ENCODE data around the gene EXOC7.

The EXOC7 gene

DNA sequence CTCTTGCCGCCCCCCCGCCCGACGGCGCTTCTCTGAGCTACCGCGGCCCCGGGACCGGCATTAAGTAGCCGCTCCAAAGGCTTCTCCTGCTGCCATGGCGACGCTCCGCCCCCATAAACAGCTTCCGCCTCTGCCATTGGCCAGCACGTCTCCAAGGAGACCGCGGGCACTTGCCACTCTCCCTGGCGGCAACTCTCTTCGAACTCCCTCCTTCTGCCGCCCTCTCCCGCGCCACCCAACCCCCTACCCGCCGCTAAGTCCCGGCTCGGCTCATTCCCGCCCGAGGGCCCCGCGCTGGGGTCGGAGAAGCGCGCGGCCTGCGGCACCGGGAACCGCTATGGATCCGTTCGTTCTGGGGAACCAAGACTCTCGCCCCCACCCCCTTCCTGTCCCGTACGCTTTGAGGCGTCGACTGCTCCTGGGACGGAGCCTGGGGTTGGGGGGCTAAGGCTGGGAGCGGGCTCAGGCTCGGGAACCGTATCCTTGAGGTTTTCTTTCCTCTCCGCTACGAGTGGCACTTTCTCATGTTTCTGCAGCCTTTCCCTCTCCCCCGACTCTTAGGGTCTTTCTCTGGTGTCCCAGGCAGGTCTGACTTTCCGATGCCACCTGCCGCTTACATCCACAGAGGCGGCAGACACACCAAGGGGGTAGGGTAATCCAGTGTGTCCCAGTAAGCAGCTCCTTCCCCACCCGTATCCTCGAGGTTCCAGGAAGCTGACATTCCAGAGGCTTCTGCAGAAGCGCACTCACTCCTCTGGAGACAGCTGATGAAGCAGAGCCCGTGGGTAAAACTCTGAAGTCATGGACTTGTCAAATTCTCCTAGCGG is 37.8 kb upstream of the EXOC7 start, which contains the start of gene FOXJ1:
Gene FOXJ1, minus strand, starts transcription at position 34 of the 827 bp plus-strand sequence. CDS start 850 bp downstream, outside the sequence.
- H3K36me3 ChIP-seq (replicated peaks): no peaks in the 10 kb centered on the region; the same call in 1 of the 2 replicates
- DNase-seq (ENCODE audit: low spot score in 2 of 2): peak; percentile 94 to 96
- H3K27me3 ChIP-seq (ENCODE audit: low read depth): no peaks in the 10 kb centered on the region
- in situ Hi-C loops (cut with MboI; ENCODE audit: low sequenced_read_pairs): no loop called here
- H3K4me3 ChIP-seq: peak within 1 kb of the TSS; percentile 39
- H3K4me1 ChIP-seq: peaks cover 9% of the 10 kb centered on the region
- H3K9me3 ChIP-seq: no peaks in the 10 kb centered on the region

DNA sequence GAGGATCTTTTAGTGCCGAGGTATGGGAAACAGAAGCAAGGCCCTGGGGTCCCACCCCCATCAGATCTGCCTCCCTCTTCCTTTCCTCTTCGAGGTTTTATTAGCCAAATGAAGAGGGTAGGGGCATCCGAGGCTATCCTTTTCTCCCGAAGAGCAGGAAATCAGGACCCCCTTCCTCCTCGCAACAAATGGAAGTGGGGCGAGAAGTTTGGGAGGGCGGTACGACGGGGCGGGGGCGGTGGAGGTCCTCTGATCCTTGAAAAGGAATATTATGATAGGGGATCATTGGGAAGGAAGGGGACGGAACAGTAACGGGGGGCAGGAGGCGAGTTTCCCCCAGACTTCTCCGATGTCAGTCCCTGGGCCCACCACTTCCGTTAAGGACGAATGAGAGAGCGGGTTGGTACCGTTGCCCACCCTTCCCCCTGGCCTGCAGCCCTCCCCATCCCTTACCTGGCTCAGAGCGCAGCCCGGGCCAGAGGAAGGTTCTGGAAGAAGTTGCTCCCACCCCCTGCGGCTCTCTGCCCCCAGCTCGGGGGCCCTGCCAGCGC is 37.1 kb upstream of the EXOC7 start:
- in situ Hi-C loops (cut with MboI; ENCODE audit: low sequenced_read_pairs): no loop called here
- peak overlapping the region; percentile 39; the same call in 1 of the 2 replicates for H3K4me3 ChIP-seq
- H3K27me3 ChIP-seq (ENCODE audit: low read depth): no peaks in the 10 kb centered on the region

DNA sequence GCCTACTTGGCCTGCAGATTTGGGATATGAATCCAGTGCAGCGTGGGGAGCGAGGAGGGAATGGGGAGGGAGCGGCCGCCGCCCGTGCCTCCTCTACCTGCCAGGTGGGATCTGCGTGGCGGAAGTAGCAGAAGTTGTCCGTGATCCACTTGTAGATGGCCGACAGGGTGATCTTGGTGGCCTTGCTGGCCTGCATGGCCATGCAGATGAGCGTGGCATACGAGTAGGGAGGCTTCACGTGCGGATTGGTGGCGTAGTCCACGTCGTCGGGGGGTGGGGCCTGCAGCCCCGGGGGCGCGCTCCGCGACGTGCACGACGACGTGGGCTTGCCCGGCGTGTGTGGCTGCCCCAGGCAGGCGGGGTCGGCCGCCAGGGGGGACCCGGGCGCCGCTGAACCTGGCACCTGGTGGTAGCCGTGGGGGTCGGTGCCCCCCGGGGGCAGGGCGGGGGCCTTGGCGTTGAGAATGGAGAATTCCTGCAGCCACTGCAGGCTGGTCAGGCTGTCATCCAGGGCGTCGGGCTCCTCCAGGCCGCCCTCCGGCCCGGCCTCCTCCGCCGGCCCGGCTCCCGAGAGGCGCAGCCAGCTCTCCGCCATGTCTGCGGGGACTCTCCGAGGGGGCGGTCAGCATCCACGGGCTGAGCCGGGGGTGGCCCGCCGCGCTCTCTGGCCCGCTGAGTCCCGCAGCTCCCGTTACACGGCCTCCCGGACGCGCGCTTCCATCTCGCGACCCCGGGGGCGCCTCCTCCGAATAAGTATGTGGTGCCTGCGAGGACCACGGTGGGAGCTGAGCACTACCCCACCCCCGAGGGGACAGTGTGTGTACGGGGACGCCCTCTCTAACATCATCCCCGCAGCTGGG is 36.4 kb upstream of the EXOC7 start:
- H3K27me3 ChIP-seq (ENCODE audit: low read depth): no peaks in the 10 kb centered on the region
- in situ Hi-C loops (cut with MboI; ENCODE audit: low sequenced_read_pairs): no loop called here

More for the DNA sequence above, 37.1 kb upstream of the EXOC7 start:
- H3K4me1 ChIP-seq: peaks cover 9% of the 10 kb centered on the region
- no peak for DNase-seq (ENCODE audit: low spot score in 2 of 2)
- H3K36me3 ChIP-seq (replicated peaks): no peaks in the 10 kb centered on the region
- H3K9me3 ChIP-seq: no peaks in the 10 kb centered on the region

DNA sequence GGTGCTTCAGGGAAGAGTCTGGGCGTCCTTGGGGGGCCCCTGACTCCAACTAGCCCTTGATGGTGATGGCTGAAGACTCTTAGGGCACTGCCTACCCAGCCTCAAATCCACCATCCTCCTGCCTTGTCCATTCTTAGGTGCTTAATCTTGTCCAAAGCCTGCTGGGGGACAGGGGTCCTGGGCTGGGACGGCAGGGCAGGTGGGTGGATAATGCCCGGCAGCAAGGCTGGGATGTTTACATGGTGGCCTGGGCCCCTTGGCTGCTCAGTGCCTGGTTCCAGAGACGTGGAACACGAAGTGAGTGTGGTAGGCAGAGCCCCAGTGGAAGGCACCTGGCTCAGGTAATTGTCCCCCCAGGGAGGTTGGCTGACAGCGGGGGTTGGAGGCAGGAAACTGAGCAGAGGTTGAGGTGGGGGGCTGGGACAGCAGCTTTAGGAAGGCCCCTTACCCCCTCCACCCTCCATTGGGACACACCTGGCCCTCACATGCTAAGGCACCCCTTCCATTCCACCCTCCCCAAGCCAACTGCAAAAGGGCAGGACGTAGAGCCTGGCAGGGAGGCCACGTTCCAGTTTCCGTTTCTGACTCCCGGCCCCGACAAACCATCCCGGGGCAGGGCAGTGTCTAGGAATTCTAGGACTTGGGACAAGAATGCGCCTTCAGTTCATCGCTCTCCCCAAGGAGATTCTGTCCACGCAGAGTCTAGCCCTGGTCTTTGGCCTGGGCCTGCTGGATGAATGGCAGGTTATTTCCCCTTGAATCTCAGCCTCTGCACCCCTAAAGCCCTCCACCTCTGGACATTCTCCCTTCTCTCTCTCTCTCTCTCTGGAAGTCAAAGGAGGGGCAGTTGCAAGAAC is 35.5 kb upstream of the EXOC7 start:
- in situ Hi-C loops (cut with MboI; ENCODE audit: low sequenced_read_pairs): no loop called here
- Histone ChIP-seq H3K27me3 (ENCODE audit: low read depth) (no peaks in the 10 kb centered on the region), H3K4me3 (no peak overlapping the region), H3K9me3 (no peaks in the 10 kb centered on the region), H3K4me1 (peaks cover 19% of the 10 kb centered on the region), H3K36me3 (replicated peaks) (no peaks in the 10 kb centered on the region)
- no peak for DNase-seq (ENCODE audit: low spot score in 2 of 2)

More for the DNA sequence above, 36.4 kb upstream of the EXOC7 start:
- Histone ChIP-seq H3K4me1 (peaks cover 15% of the 10 kb centered on the region), H3K4me3 (no peak overlapping the region), H3K9me3 (no peaks in the 10 kb centered on the region), H3K36me3 (replicated peaks) (no peaks in the 10 kb centered on the region)
- DNase-seq (ENCODE audit: low spot score in 2 of 2): no peak

DNA sequence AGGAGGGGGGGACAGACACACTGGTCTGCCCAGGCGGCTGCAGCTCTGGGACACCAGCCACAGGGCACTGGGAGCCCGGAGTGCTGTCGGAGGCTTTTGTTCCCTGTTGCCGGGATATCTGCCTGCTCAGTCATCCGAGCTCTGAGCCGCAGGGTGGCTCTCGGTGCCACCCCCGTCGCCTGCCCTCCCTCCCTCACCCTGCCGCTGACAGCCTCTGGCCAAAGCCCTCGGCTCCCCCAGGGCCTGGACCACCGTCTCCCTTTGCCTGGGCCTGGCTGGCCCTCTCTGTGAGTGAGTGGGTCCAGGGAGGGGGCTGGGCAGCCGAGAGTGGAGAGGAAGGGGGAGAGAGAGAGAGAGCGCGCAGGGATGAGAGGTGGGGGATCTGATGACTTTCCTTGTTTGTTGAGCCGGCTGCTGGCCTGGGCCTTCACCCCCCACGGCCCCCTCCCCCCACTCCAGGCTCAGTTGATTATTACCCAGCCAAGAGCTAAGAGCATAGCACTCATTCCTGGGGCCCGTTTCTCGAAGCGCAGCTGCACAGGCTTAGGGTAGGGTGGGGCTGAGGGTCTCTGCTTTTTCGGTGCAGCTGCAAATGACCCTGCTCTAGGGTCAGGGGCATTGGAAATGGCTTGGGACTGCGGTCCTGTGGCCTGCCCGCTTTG is 34.8 kb upstream of the EXOC7 start:
- in situ Hi-C loops (cut with MboI; ENCODE audit: low sequenced_read_pairs): no loop called here
- H3K36me3 ChIP-seq (replicated peaks): no peaks in the 10 kb centered on the region
- H3K4me3 ChIP-seq: no peak overlapping the region
- peaks cover 24% of the 10 kb centered on the region for H3K4me1 ChIP-seq
- no peaks in the 10 kb centered on the region for H3K9me3 ChIP-seq
- DNase-seq (ENCODE audit: low spot score in 2 of 2): no peak
- H3K27me3 ChIP-seq (ENCODE audit: low read depth): no peaks in the 10 kb centered on the region

DNA sequence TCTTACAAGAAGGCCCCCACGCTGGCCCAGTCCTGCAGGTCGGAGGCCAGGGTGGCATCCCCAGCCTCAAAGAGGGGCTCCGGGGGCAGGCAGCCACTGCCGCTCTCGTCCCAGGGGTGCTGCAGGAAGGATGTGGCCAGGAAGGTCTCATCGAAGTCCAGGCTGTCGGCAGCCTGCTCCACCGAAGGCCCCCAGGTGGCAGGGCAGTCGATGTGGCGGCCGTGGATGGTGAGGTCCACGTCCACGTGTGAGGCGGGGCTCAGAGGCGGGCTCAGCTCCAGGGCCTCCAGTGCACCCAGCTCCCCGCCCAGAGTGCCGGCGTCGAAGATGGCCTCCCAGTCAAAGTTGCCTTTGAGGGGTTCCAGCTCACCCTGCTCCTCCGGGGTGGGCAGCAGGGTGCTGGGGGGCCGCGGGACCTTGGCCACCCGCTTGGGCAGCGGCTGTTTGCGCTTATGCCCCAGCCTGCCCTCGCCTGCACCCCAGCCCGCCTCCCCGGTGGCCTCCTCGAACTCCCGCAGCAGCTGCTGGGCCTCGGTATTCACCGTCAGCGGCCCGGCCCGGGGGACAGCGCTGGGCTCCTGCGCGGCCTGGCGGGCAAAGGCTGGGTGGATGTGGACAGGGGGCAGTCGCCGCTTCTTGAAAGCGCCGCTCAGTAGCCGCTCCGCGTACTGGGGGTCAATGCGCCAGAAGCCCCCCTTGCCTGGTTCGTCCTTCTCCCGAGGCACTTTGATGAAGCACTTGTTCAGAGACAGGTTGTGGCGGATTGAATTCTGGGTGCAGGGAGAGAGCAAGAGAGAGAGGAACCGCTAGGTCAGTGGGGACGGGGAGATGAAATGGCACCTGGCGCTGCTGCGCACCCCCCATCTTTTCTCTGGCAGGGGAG is 34.0 kb upstream of the EXOC7 start:
- no peaks in the 10 kb centered on the region for H3K9me3 ChIP-seq
- H3K27me3 ChIP-seq (ENCODE audit: low read depth): no peaks in the 10 kb centered on the region
- in situ Hi-C loops (cut with MboI; ENCODE audit: low sequenced_read_pairs): no loop called here

DNA sequence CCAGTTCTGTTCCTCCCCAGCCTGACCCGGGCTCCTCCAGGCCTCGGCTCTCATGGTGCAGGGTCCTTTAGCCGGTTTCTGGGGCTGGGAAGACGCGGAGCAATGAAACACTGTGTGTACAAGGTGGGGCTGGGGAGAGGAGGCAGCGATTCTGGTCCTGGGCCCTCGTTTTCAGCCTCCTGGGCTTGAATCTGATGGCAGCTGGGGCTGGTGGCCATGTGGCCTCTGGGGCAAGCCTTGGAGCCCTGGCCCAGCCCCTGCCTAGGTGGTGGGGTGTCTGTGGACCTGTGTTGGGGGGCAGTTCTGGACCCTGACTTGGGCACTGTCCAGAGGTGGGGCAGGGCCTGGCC is 33.4 kb upstream of the EXOC7 start:
- H3K4me1 ChIP-seq: peaks cover 31% of the 10 kb centered on the region
- no peak overlapping the region for H3K4me3 ChIP-seq
- no peaks in the 10 kb centered on the region for H3K27me3 ChIP-seq (ENCODE audit: low read depth)
- in situ Hi-C loops (cut with MboI; ENCODE audit: low sequenced_read_pairs): no loop called here
- no peaks in the 10 kb centered on the region for H3K36me3 ChIP-seq (replicated peaks)
- no peaks in the 10 kb centered on the region for H3K9me3 ChIP-seq
- no peak for DNase-seq (ENCODE audit: low spot score in 2 of 2)

More for the DNA sequence above, 34.0 kb upstream of the EXOC7 start:
- peaks cover 32% of the 10 kb centered on the region for H3K4me1 ChIP-seq
- H3K36me3 ChIP-seq (replicated peaks): no peaks in the 10 kb centered on the region
- H3K4me3 ChIP-seq: no peak overlapping the region
- no peak for DNase-seq (ENCODE audit: low spot score in 2 of 2)

DNA sequence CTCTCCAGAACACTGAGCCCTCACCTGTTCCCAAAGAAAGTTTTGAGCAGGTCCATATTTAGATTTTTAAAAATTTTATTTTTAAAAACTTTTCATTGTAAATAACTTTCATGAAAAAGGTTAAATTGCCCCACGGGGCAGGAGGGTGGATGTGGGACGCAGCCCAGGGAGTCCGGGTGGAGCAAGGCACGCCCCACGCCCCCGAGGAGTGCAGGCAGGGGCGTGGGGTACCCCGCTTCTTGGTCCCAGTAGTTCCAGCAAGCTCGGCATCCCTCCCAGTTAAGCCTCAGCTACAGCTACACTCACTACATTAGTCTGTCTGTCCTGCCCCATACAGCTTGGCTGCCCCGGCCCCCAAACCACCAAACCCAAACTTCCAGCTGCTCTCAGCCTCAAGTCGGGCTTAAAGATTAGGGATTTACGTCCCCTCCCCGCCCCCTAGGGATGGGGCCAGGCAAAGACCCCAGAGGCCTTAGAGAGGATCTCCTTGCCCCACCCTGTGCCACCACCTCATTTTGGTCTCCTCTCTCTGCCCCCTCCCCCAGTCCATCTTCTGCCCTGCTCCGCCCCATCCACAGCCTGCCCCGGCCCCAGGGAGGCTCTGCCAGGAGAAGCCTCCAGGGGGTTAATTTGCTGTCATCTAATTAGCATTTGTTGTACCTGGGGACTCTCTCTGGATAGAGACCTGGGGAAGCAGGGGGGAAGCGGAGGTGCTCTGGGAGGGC is 32.9 kb upstream of the EXOC7 start:
- in situ Hi-C loops (cut with MboI; ENCODE audit: low sequenced_read_pairs): no loop called here
- H3K27me3 ChIP-seq (ENCODE audit: low read depth): no peaks in the 10 kb centered on the region
- H3K4me1 ChIP-seq: peaks cover 25% of the 10 kb centered on the region
- H3K4me3 ChIP-seq: no peak overlapping the region
- DNase-seq (ENCODE audit: low spot score in 2 of 2): no peak
- no peaks in the 10 kb centered on the region for H3K36me3 ChIP-seq (replicated peaks)
- H3K9me3 ChIP-seq: no peaks in the 10 kb centered on the region

DNA sequence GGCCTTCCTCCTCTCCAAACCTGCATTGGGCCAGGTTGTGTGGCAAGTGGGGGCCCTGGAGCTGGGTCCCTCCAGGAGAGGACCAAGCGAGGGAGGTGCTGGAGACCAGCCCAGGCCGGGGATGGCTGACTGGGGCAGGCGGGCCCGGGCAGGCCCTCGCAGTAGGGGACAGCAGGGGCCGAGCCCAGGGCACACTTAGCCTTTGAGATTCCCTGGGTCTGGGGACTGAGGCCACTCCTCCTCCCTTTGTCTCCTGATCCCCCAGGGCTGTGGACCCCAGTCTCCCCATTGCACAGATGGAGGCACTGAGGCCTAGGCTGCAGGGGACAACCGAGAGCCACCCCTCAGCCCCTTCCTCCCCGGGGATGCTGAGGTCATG is 32.2 kb upstream of the EXOC7 start:
- no peaks in the 10 kb centered on the region for H3K27me3 ChIP-seq (ENCODE audit: low read depth)
- no peak for DNase-seq (ENCODE audit: low spot score in 2 of 2)
- H3K36me3 ChIP-seq (replicated peaks): no peaks in the 10 kb centered on the region
- H3K4me1 ChIP-seq: peaks cover 24% of the 10 kb centered on the region
- H3K4me3 ChIP-seq: no peak overlapping the region
- no peaks in the 10 kb centered on the region for H3K9me3 ChIP-seq
- in situ Hi-C loops (cut with MboI; ENCODE audit: low sequenced_read_pairs): no loop called here

DNA sequence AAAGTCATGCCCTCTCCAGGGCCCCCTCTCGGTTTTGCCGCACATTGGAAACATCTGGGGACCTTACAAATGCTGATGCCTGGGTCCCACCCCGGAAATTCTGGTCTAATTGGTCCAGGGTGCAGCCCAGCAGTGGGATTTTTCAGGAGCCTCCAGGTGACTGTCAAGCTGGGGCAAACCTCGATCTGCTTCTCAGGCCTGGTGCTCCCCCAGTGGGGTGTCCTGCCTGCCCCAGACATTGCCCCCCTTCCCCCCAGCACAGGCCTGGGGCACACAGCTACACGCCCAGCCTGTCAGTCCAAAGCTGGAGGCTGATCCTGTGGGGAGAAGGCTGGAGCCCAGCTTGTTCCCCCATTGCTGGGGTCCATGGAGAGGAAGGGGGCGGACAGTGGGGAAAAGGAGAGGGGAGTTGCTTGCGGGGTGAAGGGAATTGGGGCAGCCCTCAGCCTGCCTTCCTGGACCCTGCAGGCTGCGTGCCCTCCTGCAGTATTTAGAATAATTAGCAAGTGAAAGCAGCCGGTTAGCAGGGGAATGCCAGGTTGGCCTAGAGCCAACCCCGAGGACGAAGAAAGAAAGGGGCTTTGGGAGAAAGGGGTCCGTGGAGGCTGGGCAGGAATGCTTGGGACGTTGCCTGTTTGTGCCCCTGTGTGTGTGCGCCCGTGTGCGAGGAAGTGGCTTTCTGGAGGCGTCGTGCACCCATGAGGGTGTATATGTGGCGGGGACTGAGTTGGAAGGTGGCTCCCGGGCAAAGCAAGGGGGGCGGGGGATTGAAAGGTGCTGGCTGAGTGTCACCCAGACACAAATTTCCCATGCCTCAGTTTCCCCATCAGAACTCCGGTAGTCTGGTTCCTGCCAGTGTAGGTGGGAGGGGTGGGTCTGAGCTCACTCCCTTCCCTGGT is 31.6 kb upstream of the EXOC7 start:
- peak; percentile 75 to 81 for DNase-seq (ENCODE audit: low spot score in 2 of 2)
- H3K9me3 ChIP-seq: no peaks in the 10 kb centered on the region
- in situ Hi-C loops (cut with MboI; ENCODE audit: low sequenced_read_pairs): no loop called here
- H3K36me3 ChIP-seq (replicated peaks): no peaks in the 10 kb centered on the region
- peaks cover 24% of the 10 kb centered on the region for H3K4me1 ChIP-seq
- H3K27me3 ChIP-seq (ENCODE audit: low read depth): no peaks in the 10 kb centered on the region
- H3K4me3 ChIP-seq: no peak overlapping the region; the same call in 1 of the 2 replicates

All from HAP-1 (cell line).